ENCODE measurements around the gene ZFP82. TPM values are rescaled to one million over a fixed set of nuclear protein-coding genes. Genes with fewer than 3 reads are reported as not detected.

Gene ZFP82
- total and polyA plus RNA-seq, 8 donors: 0.79 to 3.8 (median 1.2) TPM

- 69 to 82% methylated on average over 6 of the region's 6 CpGs for WGBS, 2 donors
- TF ChIP-seq CTCF (IDR thresholded peaks at IDR 0.05): no peak
- FAIRE-seq (no peak), DNase-seq (no peak), ATAC-seq (no peak)
- intact Hi-C loops (cut with DNase I): no loop called here
- Histone ChIP-seq H3K27ac (no peak overlapping the region), H3K4me3 (no peak overlapping the region), H3K36me3 (peaks cover 0 to 31% (median 1%) of the 10 kb centered on the region in 3 donors), H3K4me1 (no peaks in the 10 kb centered on the region), H3K27me3 (no peaks in the 10 kb centered on the region), H3K9me3 (no peaks in the 10 kb centered on the region)
Observed at GRCh38 chr19:36363845-36364244, 54.6 kb downstream of the ZFP82 start.

Other genes with a start within 250 kb of the ZFP82 start
- 1 to 10 TPM; 2.1 to 3.5 (median 2.6) TPM for gene ZNF565, start 204.0 kb downstream of the ZFP82 start, total RNA-seq
- 1 to 10 TPM; 2.4 to 2.8 TPM for gene ZNF565, start 204.0 kb downstream of the ZFP82 start, polyA plus RNA-seq
- 10 to 100 TPM; 15.0 to 35.2 (median 23.1) TPM for gene ZNF146, start 203.5 kb downstream of the ZFP82 start, total RNA-seq
- 10 to 100 TPM in 1 of 2 donors, 1 to 10 TPM in 1; 9.3 to 18.6 TPM for gene ZNF146, start 203.5 kb downstream of the ZFP82 start, polyA plus RNA-seq
- gene ZFP14, start 39.4 kb downstream of the ZFP82 start, total RNA-seq: 1 to 10 TPM in 5 of 6 donors, under 1 TPM in 1; 0.88 to 5.3 (median 2.3) TPM
- gene ZFP14, start 39.4 kb downstream of the ZFP82 start, polyA plus RNA-seq: 1 to 10 TPM; 1.3 to 2.0 TPM
- 1 to 10 TPM; 3.4 to 6.9 (median 4.8) TPM for gene ZNF566, start 70.9 kb upstream of the ZFP82 start, total RNA-seq
- 1 to 10 TPM; 2.9 to 6.2 TPM for gene ZNF566, start 70.9 kb upstream of the ZFP82 start, polyA plus RNA-seq
- gene ZNF260, start 109.6 kb upstream of the ZFP82 start, total RNA-seq: 1 to 10 TPM; 2.3 to 9.0 (median 3.7) TPM
- 1 to 10 TPM; 1.4 to 2.6 TPM for gene ZNF260, start 109.6 kb upstream of the ZFP82 start, polyA plus RNA-seq
- 1 to 10 TPM; 2.3 to 7.0 (median 3.7) TPM for gene ZNF529, start 154.6 kb upstream of the ZFP82 start, total RNA-seq
- 1 to 10 TPM; 2.5 to 5.3 TPM for gene ZNF529, start 154.6 kb upstream of the ZFP82 start, polyA plus RNA-seq
- gene ZNF382, start 186.7 kb upstream of the ZFP82 start, total RNA-seq: 1 to 10 TPM; 1.8 to 5.4 (median 2.1) TPM
- gene ZNF382, start 186.7 kb upstream of the ZFP82 start, polyA plus RNA-seq: 1 to 10 TPM; 1.3 to 2.2 TPM
- 1 to 10 TPM; 1.8 to 4.9 (median 3.1) TPM for gene ZNF461, start 248.2 kb upstream of the ZFP82 start, total RNA-seq
- gene ZNF461, start 248.2 kb upstream of the ZFP82 start, polyA plus RNA-seq: 1 to 10 TPM; 2.9 to 4.5 TPM

Data from pancreas (tissue), 10 donors.